Erythroblast (primary cell): ENCODE data around the gene NNMT.

ENCODE experiments used
- DNase-seq, 2 experiments: peaks; one replicate each; lab custom pipeline; 2025; lab: John Stamatoyannopoulos, UW
- GATA1 ChIP-seq: IDR thresholded peaks from 2 replicates; pipeline ENCODE4 v1.6.1; 2011; ENCODE audit warnings: low read depth, mild to moderate bottlenecking, control low read depth, low read length, moderate library complexity
- POLR2A ChIP-seq: IDR thresholded peaks from 2 replicates; pipeline ENCODE4 v1.6.1; 2011; ENCODE audit warnings: mild to moderate bottlenecking, low read length

Gene NNMT

GRCh38 chr11:114343493-114343892 lies 47.3 kb downstream of the NNMT start:
- DNase-seq, result no peak
- no peak for TF ChIP-seq POLR2A
- TF ChIP-seq GATA1, result no peak

- DNase-seq, result no peak
- TF ChIP-seq POLR2A (no peak), GATA1 (no peak)
These were observed 48.3 kb downstream of the NNMT start for GRCh38 chr11:114344494-114344893.

- no peak for DNase-seq
- no peak for TF ChIP-seq POLR2A
- TF ChIP-seq GATA1, result no peak
These were observed 49.5 kb downstream of the NNMT start for GRCh38 chr11:114345575-114346222.

- TF ChIP-seq GATA1, result no peak
- peak; percentile 27 for DNase-seq
These were observed 50.5 kb downstream of the NNMT start for GRCh38 chr11:114346709-114347141.

- TF ChIP-seq POLR2A (no peak), GATA1 (no peak)
- peak; percentile 57 to 78 for DNase-seq
These were observed 52.3 kb downstream of the NNMT start for GRCh38 chr11:114348200-114349191.

- no peak for DNase-seq
- no peak for TF ChIP-seq POLR2A
These were observed 53.8 kb downstream of the NNMT start for GRCh38 chr11:114350022-114350421.

GRCh38 chr11:114353443-114353842 lies 57.2 kb downstream of the NNMT start:
- TF ChIP-seq GATA1 (no peak), POLR2A (no peak)
- DNase-seq, result no peak

- TF ChIP-seq POLR2A, result no peak
- TF ChIP-seq GATA1, result no peak
- DNase-seq, result no peak
These were observed 57.9 kb downstream of the NNMT start for GRCh38 chr11:114354076-114354475.

- no peak for TF ChIP-seq POLR2A
- no peak for DNase-seq
These were observed 62.5 kb downstream of the NNMT start for GRCh38 chr11:114358716-114359115.

GRCh38 chr11:114359342-114359741 lies 63.1 kb downstream of the NNMT start:
- TF ChIP-seq GATA1 (no peak), POLR2A (no peak)

GRCh38 chr11:114362326-114362725 lies 66.1 kb downstream of the NNMT start:
- TF ChIP-seq POLR2A (no peak), GATA1 (no peak)
- no peak for DNase-seq

More at GRCh38 chr11:114359342-114359741, 63.1 kb downstream of the NNMT start:
- no peak for DNase-seq

- no peak for DNase-seq
- TF ChIP-seq POLR2A (no peak), GATA1 (no peak)
These were observed 66.8 kb downstream of the NNMT start for GRCh38 chr11:114362958-114363357.
